ENCODE data around the gene AHCYL1.
"Not testable (repeated sequence)": the region's sequence is repeated elsewhere in the genome, so short reads cannot be mapped to it uniquely, and the experiment has no call there.

Gene AHCYL1

GRCh38 chr1:110003747-110004428 lies 19.3 kb downstream of the AHCYL1 start:
- no peak for DNase-seq

DNA sequence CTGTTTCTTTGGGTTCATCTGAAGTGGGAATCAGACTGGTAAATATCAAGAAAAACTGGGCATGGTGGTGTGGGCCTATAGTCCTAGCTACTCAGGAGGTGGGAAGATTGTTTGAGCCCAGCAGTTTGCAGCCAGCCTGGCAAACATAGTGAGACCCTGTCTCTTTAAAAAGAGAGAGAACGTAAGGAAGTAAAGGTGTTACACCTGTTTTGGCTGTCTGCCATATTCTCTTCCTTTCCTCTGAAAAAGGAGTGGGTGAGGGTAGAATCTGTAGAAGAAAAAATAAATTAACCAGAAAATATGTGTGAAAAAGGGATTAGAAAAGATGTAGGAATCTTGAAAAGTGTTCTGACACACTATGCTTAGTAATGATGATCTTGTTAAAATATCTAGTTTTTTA lies 20.0 kb downstream of the AHCYL1 start:
- DNase-seq: no peak

- no peak for DNase-seq
Measured at GRCh38 chr1:110005971-110006370, 21.4 kb downstream of the AHCYL1 start.

DNA sequence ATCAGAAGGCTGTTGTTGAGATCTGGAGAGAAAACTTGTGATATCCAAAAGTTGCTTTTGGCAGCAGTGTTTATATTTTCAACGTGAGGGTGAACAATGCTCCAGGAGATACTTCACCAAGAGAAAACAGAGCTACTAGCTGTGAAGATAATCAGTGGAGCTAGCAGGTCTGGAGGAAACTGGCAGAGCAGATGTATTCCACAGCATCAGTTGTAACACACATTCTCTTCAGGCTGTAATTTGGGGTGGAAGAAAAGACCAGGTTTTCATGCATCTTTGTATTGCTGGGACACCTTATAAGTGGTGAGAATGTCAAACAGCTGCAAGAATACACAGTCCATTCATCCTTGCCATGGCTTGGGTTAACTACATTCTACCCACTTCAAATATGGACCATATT lies 22.0 kb downstream of the AHCYL1 start:
- DNase-seq: no peak

- DNase-seq: no peak
Measured at GRCh38 chr1:110007046-110007830, 22.7 kb downstream of the AHCYL1 start.

- DNase-seq: no peak
Measured at GRCh38 chr1:110008971-110009565, 24.5 kb downstream of the AHCYL1 start.

DNA sequence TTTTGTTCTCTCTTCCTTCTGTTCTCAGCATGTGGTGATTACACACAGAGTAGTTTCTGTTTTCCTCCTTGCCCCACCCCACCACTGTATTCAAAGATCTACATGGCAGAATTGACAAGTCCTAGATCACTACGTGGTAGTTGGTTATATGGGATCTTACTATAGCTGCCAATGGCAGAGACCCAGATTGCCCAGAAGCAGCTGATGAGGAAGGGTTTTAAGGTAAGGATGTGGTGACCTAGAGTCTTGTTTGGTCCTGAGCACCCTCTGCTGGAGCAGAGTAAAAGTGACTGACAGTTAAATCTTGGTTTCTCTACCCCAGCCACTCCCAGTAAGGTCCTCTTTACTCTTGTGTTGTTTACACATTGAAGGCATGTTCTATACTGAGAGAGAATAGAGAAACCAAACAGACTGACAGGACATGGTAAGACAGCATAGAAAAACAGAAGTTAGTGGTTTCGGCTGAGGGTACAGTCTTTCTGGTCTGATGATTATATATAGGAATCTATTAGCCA lies 27.0 kb downstream of the AHCYL1 start:
- no peak for DNase-seq

DNA sequence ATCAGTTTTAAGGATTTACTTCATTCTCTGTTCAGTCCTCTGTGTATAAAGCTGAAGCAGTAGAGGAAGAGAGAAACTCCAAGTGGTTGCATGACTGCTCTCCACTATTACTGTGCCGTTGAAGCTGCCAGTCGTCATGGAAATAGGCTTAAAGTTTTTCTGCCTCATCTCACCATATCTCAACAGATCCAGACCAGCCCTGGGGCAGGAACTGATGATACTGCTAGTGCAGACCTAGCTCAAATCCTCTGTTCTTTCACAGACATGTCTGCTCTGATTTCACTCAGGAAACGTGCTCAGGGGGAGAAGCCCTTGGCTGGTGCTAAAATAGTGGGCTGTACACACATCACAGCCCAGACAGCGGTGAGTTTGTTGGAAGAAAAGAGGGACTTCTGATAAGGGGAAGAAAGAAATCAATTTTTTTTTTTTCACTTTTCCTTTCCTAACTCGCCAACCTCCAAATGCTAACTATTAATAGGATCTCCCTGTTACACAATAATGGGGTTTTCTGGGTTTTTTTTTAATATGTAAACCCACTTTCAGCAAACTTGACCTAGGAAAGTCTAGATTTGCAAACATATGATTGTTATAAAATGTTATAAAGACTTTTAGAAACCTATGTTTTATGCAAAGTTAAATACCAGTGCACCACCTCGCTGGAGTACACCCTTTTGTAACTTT lies 27.7 kb downstream of the AHCYL1 start:
- no peak for DNase-seq

GRCh38 chr1:110017792-110018191 lies 33.2 kb downstream of the AHCYL1 start:
- DNase-seq: no peak

DNA sequence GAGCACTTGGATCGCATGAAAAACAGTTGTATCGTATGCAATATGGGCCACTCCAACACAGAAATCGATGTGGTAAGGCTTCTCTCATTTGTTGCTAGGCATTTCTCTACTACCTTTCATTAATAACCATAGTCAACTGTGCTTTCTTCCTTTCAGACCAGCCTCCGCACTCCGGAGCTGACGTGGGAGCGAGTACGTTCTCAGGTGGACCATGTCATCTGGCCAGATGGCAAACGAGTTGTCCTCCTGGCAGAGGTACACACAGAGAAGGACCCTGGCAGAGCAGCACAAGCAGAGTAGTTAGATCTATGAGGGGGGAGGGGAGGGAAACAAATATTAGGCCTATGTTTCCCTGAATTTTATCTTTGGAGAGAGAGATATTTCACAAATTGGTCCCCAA lies 33.8 kb downstream of the AHCYL1 start:
- DNase-seq: no peak

DNA sequence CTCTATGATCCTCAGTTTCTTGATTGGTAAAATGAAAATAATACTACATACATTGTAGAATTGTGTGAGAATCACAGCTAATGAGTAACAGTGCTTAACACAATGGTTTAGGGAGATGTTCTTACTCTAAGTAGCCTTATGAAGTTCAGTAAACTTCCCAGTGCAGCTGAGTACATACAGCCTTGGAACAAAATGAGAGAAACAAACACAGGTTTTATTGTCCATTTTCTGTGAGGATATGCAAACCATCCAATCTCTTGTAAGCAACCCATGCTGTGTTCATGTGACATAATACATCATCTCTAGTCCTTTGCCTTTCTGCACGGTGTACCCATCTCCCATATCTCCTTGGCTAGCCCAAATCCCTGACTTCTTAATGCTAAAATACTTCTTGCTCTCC lies 35.2 kb downstream of the AHCYL1 start:
- no peak for DNase-seq

DNA sequence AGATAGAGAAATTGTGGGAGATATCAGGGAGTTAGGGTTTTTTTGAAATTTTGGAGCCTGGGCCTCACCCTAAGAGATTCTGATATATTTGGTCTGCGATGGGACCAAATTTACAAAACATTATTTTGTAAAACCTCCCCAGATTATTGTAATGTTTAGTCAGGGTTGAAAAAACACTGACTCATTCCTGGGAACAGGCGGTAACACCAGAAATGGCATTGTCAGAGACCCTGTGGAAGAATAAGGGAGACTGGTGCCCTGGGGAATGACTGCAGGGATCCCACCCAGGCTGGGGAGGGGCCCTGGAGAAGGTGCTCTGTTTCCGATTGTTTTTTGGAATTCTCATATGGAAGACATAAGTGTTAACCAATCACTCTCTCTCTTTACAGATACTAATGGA lies 36.7 kb downstream of the AHCYL1 start:
- no peak for DNase-seq

GRCh38 chr1:110024613-110025012 lies 40.0 kb downstream of the AHCYL1 start:
- DNase-seq: no peak

- DNase-seq: not testable (repeated sequence)
Measured at GRCh38 chr1:110030687-110031086, 46.1 kb downstream of the AHCYL1 start.

DNA sequence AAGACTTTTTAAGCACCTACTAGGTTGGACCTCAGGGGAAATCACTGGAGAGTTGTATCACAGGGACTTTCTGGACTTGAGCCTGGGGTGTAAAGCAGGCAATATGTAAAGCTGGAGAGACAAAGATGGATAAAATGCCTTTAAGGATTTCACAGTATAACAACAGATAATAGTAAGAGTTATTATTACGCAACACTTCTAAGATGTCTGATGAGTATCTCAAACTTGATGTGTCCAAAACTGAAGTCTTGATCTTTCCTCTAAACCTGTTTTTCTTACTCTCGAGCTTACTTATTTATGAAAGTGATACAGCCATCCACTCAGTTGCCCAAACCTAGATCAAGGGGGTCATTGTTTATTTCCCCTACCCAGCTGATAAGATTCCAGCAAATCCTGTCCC lies 47.8 kb downstream of the AHCYL1 start:
- no peak for DNase-seq

DNA sequence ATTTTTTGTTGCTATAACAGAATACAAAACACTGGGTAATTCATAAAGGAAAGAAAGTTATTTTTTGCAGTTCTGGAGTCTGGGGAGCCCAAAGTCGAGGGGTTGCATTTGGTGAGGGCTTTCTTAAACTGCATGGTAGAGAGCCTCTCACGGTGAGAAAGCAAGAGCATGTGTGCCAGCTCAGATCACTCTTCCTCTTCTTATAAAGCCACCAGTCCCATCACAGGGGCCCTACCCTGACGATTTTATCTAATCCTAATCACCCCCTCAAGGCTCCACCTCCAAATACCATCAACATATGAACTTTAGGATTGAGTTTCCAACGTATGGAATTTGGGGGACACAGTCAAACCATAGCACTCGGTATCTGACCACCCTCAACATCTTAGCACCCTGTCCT lies 48.9 kb downstream of the AHCYL1 start:
- no peak for DNase-seq

DNA sequence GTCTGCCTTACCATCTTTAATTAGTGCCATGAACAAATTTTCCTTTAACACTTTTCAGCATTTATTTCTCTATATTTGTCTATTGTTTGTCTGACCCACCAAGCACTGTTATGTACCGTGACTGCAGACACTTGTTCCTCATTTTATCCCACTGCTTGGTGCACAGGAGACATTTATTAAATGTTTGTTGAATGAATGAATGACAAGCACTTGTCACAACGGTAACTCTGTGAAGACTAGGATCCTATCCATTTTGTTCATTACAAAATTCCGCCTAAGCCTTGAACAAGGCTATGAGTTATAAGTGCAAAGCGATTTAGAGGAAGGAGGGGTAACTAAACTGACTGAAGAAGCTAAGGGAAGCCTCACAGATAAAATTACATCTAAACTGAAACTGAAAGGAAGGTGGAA lies 49.5 kb downstream of the AHCYL1 start:
- DNase-seq: no peak

- no peak for DNase-seq
Measured at GRCh38 chr1:110034451-110035235, 50.1 kb downstream of the AHCYL1 start, which contains the start of gene STRIP1. Gene STRIP1 (plus strand): TSS chr1:110034624. CDS start chr1:110034638, 14 bp downstream.

- no peak for DNase-seq
Measured at GRCh38 chr1:110035236-110035752, 50.7 kb downstream of the AHCYL1 start.

GRCh38 chr1:110038271-110038670 lies 53.7 kb downstream of the AHCYL1 start:
- DNase-seq: no peak

GRCh38 chr1:110039641-110040040 lies 55.1 kb downstream of the AHCYL1 start:
- DNase-seq: no peak

DNA sequence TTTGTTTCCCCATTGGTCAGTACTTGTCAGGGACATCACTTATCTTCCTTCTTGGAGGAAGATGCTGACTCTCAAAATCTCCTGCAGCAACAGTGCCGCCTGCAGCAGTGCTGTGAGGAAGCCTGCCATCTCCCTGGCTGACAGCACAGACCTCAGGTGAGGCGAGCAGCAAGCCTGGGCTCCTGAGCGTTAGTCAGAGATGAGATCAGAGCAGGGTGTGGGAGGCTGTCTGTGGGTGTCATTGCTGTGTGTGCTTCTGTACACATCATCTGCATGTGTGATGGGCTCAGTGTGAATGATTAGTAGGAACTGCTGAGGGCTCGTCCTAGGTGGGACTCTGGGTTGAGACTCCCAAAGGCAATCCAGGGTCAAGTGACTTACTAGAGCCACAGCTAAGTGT lies 56.0 kb downstream of the AHCYL1 start:
- DNase-seq: no peak

Measured in cortex of kidney (tissue), 1 donor.